ENCODE data around the gene HERPUD1.
"Not testable (repeated sequence)": the region's sequence is repeated elsewhere in the genome, so short reads cannot be mapped to it uniquely, and the experiment has no call there.

Gene HERPUD1

GRCh38 chr16:56921571-56921970 is 10.4 kb upstream of the HERPUD1 start:
- H3K36me3 Mint-ChIP-seq = no peaks in the 10 kb centered on the region
- no peak overlapping the region for H3K27ac Mint-ChIP-seq
- H3K4me1 Mint-ChIP-seq = peaks cover 27% of the 10 kb centered on the region
- H3K27me3 Mint-ChIP-seq = no peaks in the 10 kb centered on the region
- peaks cover 5% of the 10 kb centered on the region for H3K9me3 Mint-ChIP-seq
- no peak overlapping the region for H3K4me3 Mint-ChIP-seq

- H3K27me3 Mint-ChIP-seq = no peaks in the 10 kb centered on the region
- no peaks in the 10 kb centered on the region for H3K9me3 Mint-ChIP-seq
- H3K36me3 Mint-ChIP-seq = no peaks in the 10 kb centered on the region
- no peak overlapping the region for H3K4me3 Mint-ChIP-seq
- H3K4me1 Mint-ChIP-seq = peaks cover 11% of the 10 kb centered on the region
- H3K27ac Mint-ChIP-seq = peak overlapping the region; percentile 27
Observed at GRCh38 chr16:56923481-56924091, 8.4 kb upstream of the HERPUD1 start.

GRCh38 chr16:56927471-56927870 is 4.5 kb upstream of the HERPUD1 start:
- no peaks in the 10 kb centered on the region for H3K9me3 Mint-ChIP-seq
- no peaks in the 10 kb centered on the region for H3K36me3 Mint-ChIP-seq
- peaks cover 13% of the 10 kb centered on the region for H3K4me1 Mint-ChIP-seq
- no peak overlapping the region for H3K27ac Mint-ChIP-seq
- no peak overlapping the region for H3K4me3 Mint-ChIP-seq
- H3K27me3 Mint-ChIP-seq = no peaks in the 10 kb centered on the region

- peaks cover 21% of the 10 kb centered on the region for H3K4me1 Mint-ChIP-seq
- no peaks in the 10 kb centered on the region for H3K27me3 Mint-ChIP-seq
- no peaks in the 10 kb centered on the region for H3K9me3 Mint-ChIP-seq
- peaks cover 11% of the 10 kb centered on the region for H3K36me3 Mint-ChIP-seq
- H3K27ac Mint-ChIP-seq = no peak overlapping the region
- H3K4me3 Mint-ChIP-seq = no peak overlapping the region
Observed at GRCh38 chr16:56929639-56930038, 2.3 kb upstream of the HERPUD1 start.

GRCh38 chr16:56930486-56931270 is 1.3 kb upstream of the HERPUD1 start:
- peak overlapping the region; percentile 30 for H3K4me3 Mint-ChIP-seq

GRCh38 chr16:56931271-56931891 is 561 bp upstream of the HERPUD1 start:
- H3K9me3 Mint-ChIP-seq = no peaks in the 10 kb centered on the region
- peak overlapping the region; percentile 73 for H3K4me3 Mint-ChIP-seq
- H3K36me3 Mint-ChIP-seq = peaks cover 23% of the 10 kb centered on the region
- H3K27me3 Mint-ChIP-seq = no peaks in the 10 kb centered on the region
- H3K27ac Mint-ChIP-seq = peak overlapping the region; percentile 99
- H3K4me1 Mint-ChIP-seq = peaks cover 31% of the 10 kb centered on the region

More at GRCh38 chr16:56930486-56931270, 1.3 kb upstream of the HERPUD1 start:
- Mint-ChIP-seq H3K9me3 (no peaks in the 10 kb centered on the region), H3K4me1 (peaks cover 25% of the 10 kb centered on the region), H3K27me3 (no peaks in the 10 kb centered on the region), H3K36me3 (peaks cover 19% of the 10 kb centered on the region), H3K27ac (peak overlapping the region; percentile 99)

- peak overlapping the region; percentile 99 for H3K27ac Mint-ChIP-seq
- no peaks in the 10 kb centered on the region for H3K27me3 Mint-ChIP-seq
- H3K36me3 Mint-ChIP-seq = peaks cover 33% of the 10 kb centered on the region
Observed at GRCh38 chr16:56932721-56933619, 1.0 kb downstream of the HERPUD1 start.

GRCh38 chr16:56933828-56934598 is 2.1 kb downstream of the HERPUD1 start:
- H3K4me3 Mint-ChIP-seq = peak overlapping the region; percentile 93
- H3K36me3 Mint-ChIP-seq = peaks cover 40% of the 10 kb centered on the region
- H3K27ac Mint-ChIP-seq = peak overlapping the region; percentile 99
- peaks cover 56% of the 10 kb centered on the region for H3K4me1 Mint-ChIP-seq
- H3K9me3 Mint-ChIP-seq = no peaks in the 10 kb centered on the region
- H3K27me3 Mint-ChIP-seq = no peaks in the 10 kb centered on the region

More at GRCh38 chr16:56932721-56933619, 1.0 kb downstream of the HERPUD1 start:
- H3K4me1 Mint-ChIP-seq = peaks cover 46% of the 10 kb centered on the region
- H3K9me3 Mint-ChIP-seq = no peaks in the 10 kb centered on the region
- H3K4me3 Mint-ChIP-seq = peak overlapping the region; percentile 93

- Mint-ChIP-seq H3K36me3 (peaks cover 46% of the 10 kb centered on the region), H3K4me1 (peaks cover 62% of the 10 kb centered on the region), H3K4me3 (peak overlapping the region; percentile 93), H3K27ac (peak overlapping the region; percentile 99)
- not testable (repeated sequence) for H3K9me3 Mint-ChIP-seq, H3K27me3 Mint-ChIP-seq
Observed at GRCh38 chr16:56934599-56935145, 2.7 kb downstream of the HERPUD1 start.

GRCh38 chr16:56935201-56935600 is 3.3 kb downstream of the HERPUD1 start:
- Mint-ChIP-seq H3K36me3 (peaks cover 46% of the 10 kb centered on the region), H3K27me3 (no peaks in the 10 kb centered on the region), H3K4me1 (peaks cover 68% of the 10 kb centered on the region), H3K27ac (peak overlapping the region; percentile 92), H3K4me3 (peak overlapping the region; percentile 93), H3K9me3 (no peaks in the 10 kb centered on the region)

- peak overlapping the region; percentile 81 for H3K27ac Mint-ChIP-seq
Observed at GRCh38 chr16:56936491-56936890, 4.5 kb downstream of the HERPUD1 start.

GRCh38 chr16:56936950-56937349 is 5.0 kb downstream of the HERPUD1 start:
- no peak overlapping the region for H3K27ac Mint-ChIP-seq
- peaks cover 60% of the 10 kb centered on the region for H3K4me1 Mint-ChIP-seq
- H3K27me3 Mint-ChIP-seq = no peaks in the 10 kb centered on the region
- no peaks in the 10 kb centered on the region for H3K9me3 Mint-ChIP-seq
- H3K4me3 Mint-ChIP-seq = peak overlapping the region; percentile 93
- peaks cover 49% of the 10 kb centered on the region for H3K36me3 Mint-ChIP-seq

More at GRCh38 chr16:56936491-56936890, 4.5 kb downstream of the HERPUD1 start:
- Mint-ChIP-seq H3K27me3 (no peaks in the 10 kb centered on the region), H3K9me3 (no peaks in the 10 kb centered on the region), H3K4me3 (peak overlapping the region; percentile 93), H3K36me3 (peaks cover 46% of the 10 kb centered on the region), H3K4me1 (peaks cover 60% of the 10 kb centered on the region)

GRCh38 chr16:56938664-56939513 is 6.9 kb downstream of the HERPUD1 start:
- Mint-ChIP-seq H3K27me3 (no peaks in the 10 kb centered on the region), H3K4me3 (peak overlapping the region; percentile 78), H3K27ac (peak overlapping the region; percentile 84), H3K36me3 (peaks cover 48% of the 10 kb centered on the region), H3K9me3 (no peaks in the 10 kb centered on the region), H3K4me1 (peaks cover 66% of the 10 kb centered on the region)
